ENCODE measurements around the gene ZNF580. TPM values are rescaled to one million over a fixed set of nuclear protein-coding genes. Genes with fewer than 3 reads are reported as not detected.

Gene ZNF580
- total and polyA plus RNA-seq, 2 of the 13 experiments (the other 11 are each of a cell fraction or from before 2014, with no cell fraction given): 4.4 to 6.0 TPM

GRCh38 chr19:55654868-55655647 is 14.3 kb downstream of the ZNF580 start, which contains the start of gene U2AF2 (continued):
- TF ChIP-seq RELA (CRISPR knock-in tag; IDR thresholded peaks at IDR 0.05): no peak
- TF ChIP-seq NCOA1 (CRISPR knock-in tag; IDR thresholded peaks at IDR 0.05): no peak
- TF ChIP-seq POGK (CRISPR knock-in tag; conservative IDR thresholded peaks at IDR 0.05): no peak
- no peak; the same call in 1 of the 2 replicates for TF ChIP-seq REL (CRISPR knock-in tag; conservative IDR thresholded peaks at IDR 0.05)
- TF ChIP-seq AKAP8 (CRISPR knock-in tag; IDR thresholded peaks at IDR 0.05): no peak; the same call in none of the 2 replicates
- TF ChIP-seq FOXA1 (IDR thresholded peaks at IDR 0.05): no peak
- TF ChIP-seq FOXA1 (CRISPR knock-in tag; IDR thresholded peaks at IDR 0.05): no peak
- TF ChIP-seq, protein P1, sequence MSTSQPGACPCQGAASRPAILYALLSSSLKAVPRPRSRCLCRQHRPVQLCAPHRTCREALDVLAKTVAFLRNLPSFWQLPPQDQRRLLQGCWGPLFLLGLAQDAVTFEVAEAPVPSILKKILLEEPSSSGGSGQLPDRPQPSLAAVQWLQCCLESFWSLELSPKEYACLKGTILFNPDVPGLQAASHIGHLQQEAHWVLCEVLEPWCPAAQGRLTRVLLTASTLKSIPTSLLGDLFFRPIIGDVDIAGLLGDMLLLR (CRISPR knock-in tag; IDR thresholded peaks at IDR 0.05): peak; percentile 73; the same call in 1 of the 2 replicates
- TF ChIP-seq SMAD9 (CRISPR knock-in tag; IDR thresholded peaks at IDR 0.05): no peak
- TF ChIP-seq ZNF460 (CRISPR knock-in tag; IDR thresholded peaks at IDR 0.05; ENCODE audit: borderline replicate concordance): no peak
- no peak for TF ChIP-seq ATF7-NPFF (CRISPR knock-in tag; IDR thresholded peaks at IDR 0.05; ENCODE audit: low read depth)
- TF ChIP-seq HMG20A (CRISPR knock-in tag; IDR thresholded peaks at IDR 0.05; ENCODE audit: borderline replicate concordance): no peak
- 0 out of 2 replicates have a peak, but pooled peaks have one; percentile 65 for TF ChIP-seq ZSCAN20 (CRISPR knock-in tag; IDR thresholded peaks at IDR 0.05; ENCODE audit: borderline replicate concordance)
- TF ChIP-seq, protein P2, sequence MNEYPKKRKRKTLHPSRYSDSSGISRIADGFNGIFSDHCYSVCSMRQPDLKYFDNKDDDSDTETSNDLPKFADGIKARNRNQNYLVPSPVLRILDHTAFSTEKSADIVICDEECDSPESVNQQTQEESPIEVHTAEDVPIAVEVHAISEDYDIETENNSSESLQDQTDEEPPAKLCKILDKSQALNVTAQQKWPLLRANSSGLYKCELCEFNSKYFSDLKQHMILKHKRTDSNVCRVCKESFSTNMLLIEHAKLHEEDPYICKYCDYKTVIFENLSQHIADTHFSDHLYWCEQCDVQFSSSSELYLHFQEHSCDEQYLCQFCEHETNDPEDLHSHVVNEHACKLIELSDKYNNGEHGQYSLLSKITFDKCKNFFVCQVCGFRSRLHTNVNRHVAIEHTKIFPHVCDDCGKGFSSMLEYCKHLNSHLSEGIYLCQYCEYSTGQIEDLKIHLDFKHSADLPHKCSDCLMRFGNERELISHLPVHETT (CRISPR knock-in tag; conservative IDR thresholded peaks at IDR 0.05): no peak; the same call in 1 of the 2 replicates
- no peak for TF ChIP-seq ZKSCAN8 (CRISPR knock-in tag; IDR thresholded peaks at IDR 0.05; ENCODE audit: borderline replicate concordance)
- TF ChIP-seq GZF1 (CRISPR knock-in tag; IDR thresholded peaks at IDR 0.05): no peak
- TF ChIP-seq PAWR (CRISPR knock-in tag; IDR thresholded peaks at IDR 0.05; ENCODE audit: borderline replicate concordance): no peak
- TF ChIP-seq DDIT3 (CRISPR knock-in tag; IDR thresholded peaks at IDR 0.05): no peak
- TF ChIP-seq, protein P3, sequence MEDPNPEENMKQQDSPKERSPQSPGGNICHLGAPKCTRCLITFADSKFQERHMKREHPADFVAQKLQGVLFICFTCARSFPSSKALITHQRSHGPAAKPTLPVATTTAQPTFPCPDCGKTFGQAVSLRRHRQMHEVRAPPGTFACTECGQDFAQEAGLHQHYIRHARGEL (CRISPR knock-in tag; IDR thresholded peaks at IDR 0.05): no peak
- no peak; the same call in 1 of the 2 replicates for TF ChIP-seq ZNF501 (CRISPR knock-in tag; IDR thresholded peaks at IDR 0.05)
- peak; percentile 88 for TF ChIP-seq ZBTB38 (CRISPR knock-in tag; IDR thresholded peaks at IDR 0.05)
- peak; percentile 52; the same call in 1 of the 2 replicates for TF ChIP-seq TGIF2 (CRISPR knock-in tag; IDR thresholded peaks at IDR 0.05)
- TF ChIP-seq ZNF83 (CRISPR knock-in tag; IDR thresholded peaks at IDR 0.05; ENCODE audit: borderline replicate concordance): no peak
- TF ChIP-seq, protein P4, sequence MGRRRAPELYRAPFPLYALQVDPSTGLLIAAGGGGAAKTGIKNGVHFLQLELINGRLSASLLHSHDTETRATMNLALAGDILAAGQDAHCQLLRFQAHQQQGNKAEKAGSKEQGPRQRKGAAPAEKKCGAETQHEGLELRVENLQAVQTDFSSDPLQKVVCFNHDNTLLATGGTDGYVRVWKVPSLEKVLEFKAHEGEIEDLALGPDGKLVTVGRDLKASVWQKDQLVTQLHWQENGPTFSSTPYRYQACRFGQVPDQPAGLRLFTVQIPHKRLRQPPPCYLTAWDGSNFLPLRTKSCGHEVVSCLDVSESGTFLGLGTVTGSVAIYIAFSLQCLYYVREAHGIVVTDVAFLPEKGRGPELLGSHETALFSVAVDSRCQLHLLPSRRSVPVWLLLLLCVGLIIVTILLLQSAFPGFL (CRISPR knock-in tag; IDR thresholded peaks at IDR 0.05): 0 out of 2 replicates have a peak, but pooled peaks have one; percentile 50
